A673 (cell line): ENCODE measurements around the gene GRIN2A. TPM values are rescaled to one million over a fixed set of nuclear protein-coding genes. Genes with fewer than 3 reads are reported as not detected.

Experiments
- BruUV-seq: library from RNA; stranded (reverse); fragments of 400-500 nt; replicated peaks from 2 replicates; lab custom pipeline; 2021; lab: Mats Ljungman, UMichigan
- CTCF ChIA-PET: fragments of 300-600 bp; sonication (Branson Sonifier 250); formaldehyde crosslinking; loops from one replicate; lab custom pipeline; 2022; ENCODE audit warnings: antibody characterized with exemption; lab: Charles Lee
- POLR2A ChIA-PET: fragments of 300-600 bp; sonication (Branson Sonifier 250); formaldehyde crosslinking; loops from one replicate; lab custom pipeline; 2022; ENCODE audit warnings: antibody characterized with exemption; ENCODE audit not compliant: low non-redundant PET; lab: Charles Lee
- DNase-seq: peaks from one replicate; pipeline ENCODE4 v3.0.0-alpha.2; 2015; ENCODE audit warnings: low spot score
- H3K27ac ChIP-seq: fragments of 200-600 bp; sonication (generic); 2 replicates; pipeline ENCODE4 v1.5.1; 2016; ENCODE audit warnings: mixed run types, low read depth, mild to moderate bottlenecking, mixed read lengths, antibody characterized with exemption, low read length; ENCODE audit not compliant: poor library complexity, severe bottlenecking
- H3K27me3 ChIP-seq: fragments of 200-600 bp; sonication (generic); replicated peaks from 2 replicates; pipeline ENCODE4 v1.6.1; 2017; ENCODE audit warnings: mixed run types, low read depth, mild to moderate bottlenecking, mixed read lengths, antibody characterized with exemption, low read length; ENCODE audit not compliant: insufficient read depth, poor library complexity
- H3K36me3 ChIP-seq: fragments of 200-600 bp; sonication (generic); 2 replicates; pipeline ENCODE4 v1.6.1; 2016; ENCODE audit warnings: mixed run types, mild to moderate bottlenecking, mixed read lengths, antibody characterized with exemption, low read length; ENCODE audit not compliant: insufficient read depth, poor library complexity, severe bottlenecking
- H3K4me1 ChIP-seq: fragments of 200-600 bp; sonication (generic); 2 replicates; pipeline ENCODE4 v1.6.1; 2017; ENCODE audit warnings: mixed run types, mild to moderate bottlenecking, mixed read lengths, antibody characterized with exemption, low read length; ENCODE audit not compliant: insufficient read depth, poor library complexity, severe bottlenecking
- H3K4me3 ChIP-seq: fragments of 200-600 bp; sonication (generic); 2 replicates; pipeline ENCODE4 v1.5.1; 2016; ENCODE audit warnings: low read depth, mixed run types, mild to moderate bottlenecking, mixed read lengths, low read length; ENCODE audit not compliant: poor library complexity, severe bottlenecking
- H3K9me3 ChIP-seq: fragments of 200-600 bp; sonication (generic); 2 replicates; pipeline ENCODE4 v1.6.1; 2016; ENCODE audit warnings: mixed run types, low read depth, mild to moderate bottlenecking, mixed read lengths, antibody characterized with exemption, low read length; ENCODE audit not compliant: poor library complexity, severe bottlenecking
- EZH2 ChIP-seq: fragments of 200-600 bp; sonication (generic); IDR thresholded peaks from 2 replicates; pipeline ENCODE4 v1.6.1; 2017; ENCODE audit warnings: borderline replicate concordance, low read depth, mild to moderate bottlenecking, mixed read lengths, antibody characterized with exemption, low read length; ENCODE audit not compliant: poor library complexity, severe bottlenecking
- intact Hi-C: fragments of 100-400 bp; cut with micrococcal nuclease; formaldehyde crosslinking; loops from one replicate; pipeline ENCODE4 v1.10.0; 2022; ENCODE audit not compliant: unreplicated experiment
- total RNA-seq: library from RNA; stranded (reverse); gene quantifications from 2 replicates; pipeline ENCODE4 v1.2.3, GENCODE V29; 2021
- TF ChIP-seq, protein P1 (sequence below): fragments of 300-800, 200-600 bp; sonication (generic); conservative IDR thresholded peaks from 2 replicates; pipeline ENCODE4 v1.5.1; 2017; ENCODE audit warnings: low read depth, mild to moderate bottlenecking, antibody characterized with exemption, low read length, moderate library complexity, mixed read lengths

The GRIN2A gene
- total RNA-seq, 1 experiment from 2014 or later, result 1.2 TPM

DNA sequence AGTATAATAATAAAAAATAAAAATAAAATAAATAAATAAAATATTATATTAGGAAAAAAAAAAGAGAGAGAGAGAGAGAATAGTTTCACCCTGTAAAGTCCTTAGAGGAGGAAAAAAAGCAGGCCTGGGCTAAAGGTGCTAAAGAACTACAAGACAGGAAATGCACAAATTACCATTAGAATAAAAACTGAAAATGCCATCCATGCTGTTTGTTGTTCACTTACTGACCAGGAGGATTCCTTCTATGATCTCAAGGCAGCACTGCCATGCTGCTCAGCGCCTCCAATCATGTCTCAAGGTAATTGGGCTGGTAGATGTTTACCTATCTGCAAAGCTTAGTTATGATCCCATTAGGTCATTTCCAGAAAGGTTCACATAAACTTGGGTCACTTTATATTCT, 201.2 kb downstream of the GRIN2A start:
- no peak overlapping the region for H3K4me3 ChIP-seq
- CTCF ChIA-PET, result no interaction called here
- no TSS peak for BruUV-seq
- H3K36me3 ChIP-seq, result no peaks in the 10 kb centered on the region
- no peaks in the 10 kb centered on the region for H3K9me3 ChIP-seq
- DNase-seq, result no peak
- no peak overlapping the region for H3K27ac ChIP-seq
- intact Hi-C loops, result no loop called here
- no peak for TF ChIP-seq EZH2
- TF ChIP-seq, protein P1, sequence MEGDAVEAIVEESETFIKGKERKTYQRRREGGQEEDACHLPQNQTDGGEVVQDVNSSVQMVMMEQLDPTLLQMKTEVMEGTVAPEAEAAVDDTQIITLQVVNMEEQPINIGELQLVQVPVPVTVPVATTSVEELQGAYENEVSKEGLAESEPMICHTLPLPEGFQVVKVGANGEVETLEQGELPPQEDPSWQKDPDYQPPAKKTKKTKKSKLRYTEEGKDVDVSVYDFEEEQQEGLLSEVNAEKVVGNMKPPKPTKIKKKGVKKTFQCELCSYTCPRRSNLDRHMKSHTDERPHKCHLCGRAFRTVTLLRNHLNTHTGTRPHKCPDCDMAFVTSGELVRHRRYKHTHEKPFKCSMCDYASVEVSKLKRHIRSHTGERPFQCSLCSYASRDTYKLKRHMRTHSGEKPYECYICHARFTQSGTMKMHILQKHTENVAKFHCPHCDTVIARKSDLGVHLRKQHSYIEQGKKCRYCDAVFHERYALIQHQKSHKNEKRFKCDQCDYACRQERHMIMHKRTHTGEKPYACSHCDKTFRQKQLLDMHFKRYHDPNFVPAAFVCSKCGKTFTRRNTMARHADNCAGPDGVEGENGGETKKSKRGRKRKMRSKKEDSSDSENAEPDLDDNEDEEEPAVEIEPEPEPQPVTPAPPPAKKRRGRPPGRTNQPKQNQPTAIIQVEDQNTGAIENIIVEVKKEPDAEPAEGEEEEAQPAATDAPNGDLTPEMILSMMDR, result no peak
- POLR2A ChIA-PET, result no interaction called here
- no peaks in the 10 kb centered on the region for H3K27me3 ChIP-seq
- no peaks in the 10 kb centered on the region for H3K4me1 ChIP-seq

DNA sequence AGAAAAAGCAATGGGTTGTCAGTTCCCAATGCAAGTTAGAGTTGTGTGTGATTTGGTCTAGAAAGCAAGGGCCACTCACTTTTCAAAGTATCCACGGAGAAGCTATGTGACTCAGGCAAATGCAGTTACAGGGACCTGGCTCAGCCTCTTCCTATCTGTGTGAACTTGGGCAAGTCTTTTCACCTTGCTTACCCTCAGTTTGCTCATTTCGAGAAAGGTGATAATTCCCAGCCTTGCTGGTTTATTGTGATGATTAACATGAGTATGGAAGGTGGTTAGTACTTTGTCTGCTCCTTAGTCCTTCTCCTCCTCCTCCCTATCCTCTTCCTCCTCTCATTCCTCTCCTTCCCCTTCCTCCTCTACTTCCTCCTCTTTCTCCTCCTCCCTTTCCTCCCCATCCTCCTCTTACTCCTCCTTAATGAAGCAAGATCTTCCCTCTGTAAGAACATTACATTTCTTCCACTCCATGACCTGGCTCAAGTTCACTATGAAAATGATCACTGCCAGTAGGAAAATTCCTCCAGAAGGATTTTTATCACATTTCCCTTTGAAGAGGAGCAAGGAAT, 204.0 kb downstream of the GRIN2A start:
- Histone ChIP-seq H3K4me3 (no peak overlapping the region), H3K4me1 (no peaks in the 10 kb centered on the region), H3K27me3 (no peaks in the 10 kb centered on the region), H3K36me3 (no peaks in the 10 kb centered on the region), H3K9me3 (no peaks in the 10 kb centered on the region), H3K27ac (no peak overlapping the region)
- POLR2A ChIA-PET, result no interaction called here
- no peak for DNase-seq
- intact Hi-C loops, result no loop called here
- CTCF ChIA-PET, result no interaction called here
- no TSS peak for BruUV-seq
- TF ChIP-seq, protein P1, result no peak
- no peak for TF ChIP-seq EZH2

DNA sequence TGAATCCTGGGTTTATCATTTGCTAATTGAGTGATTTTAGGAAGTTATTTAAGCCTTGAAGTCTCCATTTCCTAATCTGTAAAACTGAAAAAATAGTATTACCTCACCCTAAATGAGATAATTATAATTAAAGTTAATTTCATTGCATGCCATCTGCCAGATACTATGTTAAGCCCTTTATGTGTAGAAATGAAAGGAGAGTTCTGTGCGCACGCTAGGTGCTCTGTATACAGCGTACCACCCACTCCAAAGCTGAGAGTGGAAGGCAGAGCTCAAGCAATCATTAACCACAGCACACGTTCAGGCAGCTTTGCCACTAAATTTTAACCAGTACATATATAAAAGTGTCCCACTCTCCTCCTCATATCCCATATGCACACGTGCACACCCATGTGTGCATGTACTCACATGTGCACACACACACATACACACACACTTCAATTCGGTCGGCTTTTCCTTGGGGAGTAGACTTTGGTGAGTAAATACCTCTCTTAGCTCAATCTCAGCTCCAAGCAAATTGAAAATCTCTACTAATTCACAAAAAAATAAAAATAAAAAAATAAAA, 204.8 kb downstream of the GRIN2A start:
- no peaks in the 10 kb centered on the region for H3K4me1 ChIP-seq
- ChIA-PET CTCF (no interaction called here), POLR2A (no interaction called here)
- BruUV-seq, result no TSS peak
- intact Hi-C loops, result no loop called here
- no peaks in the 10 kb centered on the region for H3K36me3 ChIP-seq
- TF ChIP-seq, protein P1, result no peak
- TF ChIP-seq EZH2, result no peak
- DNase-seq, result no peak
- H3K9me3 ChIP-seq, result no peaks in the 10 kb centered on the region
- H3K27ac ChIP-seq, result no peak overlapping the region
- no peaks in the 10 kb centered on the region for H3K27me3 ChIP-seq
- no peak overlapping the region for H3K4me3 ChIP-seq
